SK-N-SH (cell line): ENCODE measurements around the gene LRRC58. TPM values are rescaled to one million over a fixed set of nuclear protein-coding genes. Genes with fewer than 3 reads are reported as not detected.

Experiments used
- CTCF ChIA-PET: fragments of 300-600, 350-600 bp; formaldehyde crosslinking; extraction: SDS; loops from one replicate; lab custom pipeline; 2021; lab: Yijun Ruan, JAX
- POLR2A ChIA-PET: fragments of 350-600 bp; sonication (Branson Sonifier 250); formaldehyde crosslinking; extraction: SDS; loops from one replicate; lab custom pipeline; 2020; ENCODE audit warnings: antibody characterized with exemption, inconsistent platforms; lab: Yijun Ruan, JAX
- DNase-seq: peaks from one replicate; pipeline ENCODE4 v3.0.0; 2012
- H2AFZ ChIP-seq: fragments of 200-600 bp; sonication (generic); 2 replicates; pipeline ENCODE4 v1.8.1; 2016; ENCODE audit warnings: antibody characterized with exemption, mild to moderate bottlenecking, low read depth
- H3F3A ChIP-seq: fragments of 200-600 bp; sonication (generic); replicated peaks from 2 replicates; pipeline ENCODE3; 2016; ENCODE audit warnings: antibody characterized with exemption, mild to moderate bottlenecking; ENCODE audit not compliant: insufficient read depth
- H3K27ac ChIP-seq, 2 experiments: fragments of 200-500 bp in 1 of 2; fragments of 200-600 bp in 1 of 2; sonication (Bioruptor generic) in 1 of 2; sonication (generic), shearing (Covaris generic) in 1 of 2; 2 replicates each; pipeline versions ENCODE4 v1.5.1 to v1.6.1; 2014 to 2016; ENCODE audit warnings: low read depth in 2 of 2, inconsistent platforms in 1 of 2, low read length in 1 of 2, mild to moderate bottlenecking in 1 of 2, mixed read lengths in 1 of 2
- H3K27me3 ChIP-seq: fragments of 200-600 bp; sonication (generic), shearing (Covaris generic); 2 replicates; pipeline ENCODE4 v1.6.1; 2016; ENCODE audit warnings: mixed run types; ENCODE audit not compliant: insufficient read depth
- H3K36me3 ChIP-seq, 2 experiments: fragments of 200-500 bp in 1 of 2; fragments of 200-600 bp in 1 of 2; sonication (Bioruptor generic) in 1 of 2; sonication (generic) in 1 of 2; replicated peaks in 1 of 2; 2 replicates each; pipeline versions ENCODE3 to v1.5.1; 2014 to 2016; ENCODE audit warnings: low read length in 1 of 2, mild to moderate bottlenecking in 1 of 2; ENCODE audit not compliant: insufficient read depth in 2 of 2, control insufficient read depth in 1 of 2
- H3K4me1 ChIP-seq, 2 experiments: fragments of 200-500 bp in 1 of 2; fragments of 200-600 bp in 1 of 2; sonication (Bioruptor generic) in 1 of 2; sonication (generic), shearing (Covaris generic) in 1 of 2; 2 replicates each; pipeline versions ENCODE4 v1.5.1 to v1.6.1; 2014 to 2016; ENCODE audit warnings: low read depth in 1 of 2, low read length in 1 of 2, mixed run types in 1 of 2; ENCODE audit not compliant: insufficient read depth in 2 of 2, control insufficient read depth in 1 of 2
- H3K4me2 ChIP-seq: fragments of 200-600 bp; sonication (generic), shearing (Covaris generic); 2 replicates; pipeline ENCODE4 v1.6.1; 2017; ENCODE audit warnings: mixed run types
- H3K4me3 ChIP-seq, 2 experiments: fragments of 200-500 bp in 1 of 2; fragments of 200-600 bp in 1 of 2; sonication (Bioruptor generic) in 1 of 2; sonication (generic), shearing (Covaris generic) in 1 of 2; 2 replicates each; pipeline versions ENCODE4 v1.5.1 to v1.8.1; 2014 to 2016; ENCODE audit warnings: low read depth in 2 of 2, inconsistent platforms in 1 of 2, low read length in 1 of 2, mild to moderate bottlenecking in 1 of 2, mixed read lengths in 1 of 2, moderate library complexity in 1 of 2
- H3K79me2 ChIP-seq: fragments of 200-600 bp; sonication (generic); 2 replicates; pipeline ENCODE4 v1.8.1; 2017; ENCODE audit warnings: mild to moderate bottlenecking; ENCODE audit not compliant: insufficient read depth
- H3K9ac ChIP-seq: fragments of 200-600 bp; sonication (generic); 2 replicates; pipeline ENCODE4 v1.6.1; 2017; ENCODE audit warnings: mixed run types
- H3K9me2 ChIP-seq: fragments of 200-600 bp; sonication (generic); 2 replicates; pipeline ENCODE4 v1.6.1; 2017; ENCODE audit warnings: mixed run types
- H3K9me3 ChIP-seq: fragments of 200-600 bp; sonication (generic); 2 replicates; pipeline ENCODE4 v1.6.1; 2017; ENCODE audit warnings: mixed run types, mild to moderate bottlenecking, moderate library complexity
- H4K20me1 ChIP-seq: fragments of 200-600 bp; sonication (generic); 2 replicates; pipeline ENCODE4 v1.6.1; 2017; ENCODE audit warnings: mild to moderate bottlenecking, mixed run types; ENCODE audit not compliant: insufficient read depth
- EP300 ChIP-seq, 2 experiments: IDR thresholded peaks; 2 replicates each; pipeline versions ENCODE4 v1.4.0 to v1.6.1; 2012; ENCODE audit warnings: borderline replicate concordance in 1 of 2, low read depth in 1 of 2, low read length in 1 of 2
- FOSL2 ChIP-seq: IDR thresholded peaks from 2 replicates; pipeline ENCODE4 v1.4.0; 2012; ENCODE audit warnings: low read depth, mild to moderate bottlenecking, moderate library complexity, borderline replicate concordance
- FOXJ3 ChIP-seq: sonication (generic); formaldehyde crosslinking; IDR thresholded peaks from 2 replicates; pipeline ENCODE4 v1.5.1; 2020; ENCODE audit warnings: mild to moderate bottlenecking, missing genetic modification reagents
- NRF1 ChIP-seq: IDR thresholded peaks from 2 replicates; pipeline ENCODE4 v1.6.1; 2012; ENCODE audit warnings: low read depth, mild to moderate bottlenecking, low read length
- RAD21 ChIP-seq: IDR thresholded peaks from 2 replicates; pipeline ENCODE4 v1.6.1; 2012; ENCODE audit warnings: mild to moderate bottlenecking, low read length
- RCOR1 ChIP-seq: fragments of 150-350 bp; IDR thresholded peaks from 2 replicates; pipeline ENCODE4 v1.6.1; 2017; ENCODE audit warnings: antibody characterized with exemption, low read length
- RXRA ChIP-seq: IDR thresholded peaks from 2 replicates; pipeline ENCODE4 v1.4.0; 2012; ENCODE audit warnings: low read depth, mild to moderate bottlenecking, borderline replicate concordance
- SIN3A ChIP-seq: IDR thresholded peaks from 2 replicates; pipeline ENCODE4 v1.6.1; 2012; ENCODE audit warnings: low read depth, mild to moderate bottlenecking, low read length, moderate library complexity, borderline replicate concordance
- TCF12 ChIP-seq: IDR thresholded peaks from 2 replicates; pipeline ENCODE4 v1.4.0; 2012
- YY1 ChIP-seq: IDR thresholded peaks from 2 replicates; pipeline ENCODE4 v1.4.0; 2012; ENCODE audit warnings: low read depth, mild to moderate bottlenecking
- WGBS: methylation state at CpG from one replicate; pipeline ENCODE4 v1.1.6; 2017; ENCODE audit warnings: low lambda C conversion rate; 5-methylcytosine and 5-hydroxymethylcytosine counted together
- polyA plus RNA-seq, 3 experiments: library from polyadenylated mRNA; depleted of rRNA; stranded (reverse); fragments of >200 nt; gene quantifications; 2 replicates each; pipeline ENCODE4 v1.2.3, GENCODE V29; 2012
- TF ChIP-seq, protein P1 (sequence below): IDR thresholded peaks from 2 replicates; pipeline ENCODE4 v1.4.0; 2012; ENCODE audit warnings: low read depth
- TF ChIP-seq, protein P2 (sequence below): fragments of 150-350 bp; IDR thresholded peaks from 2 replicates; pipeline ENCODE4 v1.6.1; 2016; ENCODE audit warnings: mild to moderate bottlenecking, low read depth, low read length
- TF ChIP-seq, protein P3 (sequence below): IDR thresholded peaks from 2 replicates; pipeline ENCODE4; 2012
- TF ChIP-seq, protein P4 (sequence below): IDR thresholded peaks from 2 replicates; pipeline ENCODE4 v1.6.1; 2012; ENCODE audit warnings: mild to moderate bottlenecking, low read depth, low read length, moderate library complexity

LRRC58 gene
- polyA plus RNA-seq, 1 of the 3 experiments (the other 2 are of a cell fraction), result 5.8 TPM

DNA sequence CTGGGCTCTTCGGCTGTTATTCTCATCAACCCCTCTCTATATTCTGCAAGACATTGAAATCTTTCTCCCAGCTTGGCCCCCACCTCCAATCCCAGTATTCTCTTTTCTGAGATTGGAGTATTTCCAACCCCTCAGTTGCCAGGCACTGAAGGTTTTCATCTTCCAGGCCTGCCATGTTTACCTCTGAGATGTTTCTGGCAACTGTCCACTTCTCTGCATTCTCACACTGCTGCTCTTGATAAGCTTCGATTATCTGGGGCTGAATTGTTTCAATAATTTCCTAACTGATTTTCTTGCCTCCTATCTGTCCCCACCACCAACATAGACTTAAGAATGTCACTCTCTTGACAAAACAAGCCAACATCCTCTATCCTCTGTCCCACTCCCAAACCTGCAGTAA, 62.7 kb downstream of the LRRC58 start:
- Histone ChIP-seq H3K4me2 (no peak overlapping the region), H3K27me3 (no peaks in the 10 kb centered on the region), H3K79me2 (no peaks in the 10 kb centered on the region), H4K20me1 (no peaks in the 10 kb centered on the region), H3K36me3 (no peaks in the 10 kb centered on the region), H3K9me2 (no peaks in the 10 kb centered on the region), H3F3A (no peaks in the 10 kb centered on the region), H3K4me3 (no peak overlapping the region), H3K9ac (no peak overlapping the region), H3K27ac (no peak overlapping the region), H3K4me1 (peaks cover 0 to 8% of the 10 kb centered on the region in 2 experiments; a peak in 1 of 4 replicates), H2AFZ (no peak overlapping the region), H3K9me3 (no peaks in the 10 kb centered on the region)
- WGBS, result 79% methylated on average over 2 of the region's 2 CpGs
- DNase-seq, result no peak
- POLR2A ChIA-PET, result no interaction called here
- no peak for TF ChIP-seq FOXJ3 (CRISPR knock-in tag)
- TF ChIP-seq SIN3A, result no peak
- TF ChIP-seq, protein P1, sequence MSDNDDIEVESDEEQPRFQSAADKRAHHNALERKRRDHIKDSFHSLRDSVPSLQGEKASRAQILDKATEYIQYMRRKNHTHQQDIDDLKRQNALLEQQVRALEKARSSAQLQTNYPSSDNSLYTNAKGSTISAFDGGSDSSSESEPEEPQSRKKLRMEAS, result no peak
- no peak for TF ChIP-seq TCF12
- TF ChIP-seq, protein P2, sequence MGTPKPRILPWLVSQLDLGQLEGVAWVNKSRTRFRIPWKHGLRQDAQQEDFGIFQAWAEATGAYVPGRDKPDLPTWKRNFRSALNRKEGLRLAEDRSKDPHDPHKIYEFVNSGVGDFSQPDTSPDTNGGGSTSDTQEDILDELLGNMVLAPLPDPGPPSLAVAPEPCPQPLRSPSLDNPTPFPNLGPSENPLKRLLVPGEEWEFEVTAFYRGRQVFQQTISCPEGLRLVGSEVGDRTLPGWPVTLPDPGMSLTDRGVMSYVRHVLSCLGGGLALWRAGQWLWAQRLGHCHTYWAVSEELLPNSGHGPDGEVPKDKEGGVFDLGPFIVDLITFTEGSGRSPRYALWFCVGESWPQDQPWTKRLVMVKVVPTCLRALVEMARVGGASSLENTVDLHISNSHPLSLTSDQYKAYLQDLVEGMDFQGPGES, result no peak
- no peak for TF ChIP-seq EP300 (IDR thresholded peaks at IDR 0.05; ENCODE audit: borderline replicate concordance in 1 of 2, low read depth in 1 of 2, low read length in 1 of 2)
- TF ChIP-seq FOSL2, result no peak
- TF ChIP-seq RAD21, result no peak
- TF ChIP-seq, protein P3, sequence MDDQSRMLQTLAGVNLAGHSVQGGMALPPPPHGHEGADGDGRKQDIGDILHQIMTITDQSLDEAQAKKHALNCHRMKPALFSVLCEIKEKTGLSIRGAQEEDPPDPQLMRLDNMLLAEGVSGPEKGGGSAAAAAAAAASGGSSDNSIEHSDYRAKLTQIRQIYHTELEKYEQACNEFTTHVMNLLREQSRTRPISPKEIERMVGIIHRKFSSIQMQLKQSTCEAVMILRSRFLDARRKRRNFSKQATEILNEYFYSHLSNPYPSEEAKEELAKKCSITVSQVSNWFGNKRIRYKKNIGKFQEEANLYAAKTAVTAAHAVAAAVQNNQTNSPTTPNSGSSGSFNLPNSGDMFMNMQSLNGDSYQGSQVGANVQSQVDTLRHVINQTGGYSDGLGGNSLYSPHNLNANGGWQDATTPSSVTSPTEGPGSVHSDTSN, result no peak
- TF ChIP-seq RCOR1, result no peak
- no peak for TF ChIP-seq YY1
- TF ChIP-seq, protein P4, sequence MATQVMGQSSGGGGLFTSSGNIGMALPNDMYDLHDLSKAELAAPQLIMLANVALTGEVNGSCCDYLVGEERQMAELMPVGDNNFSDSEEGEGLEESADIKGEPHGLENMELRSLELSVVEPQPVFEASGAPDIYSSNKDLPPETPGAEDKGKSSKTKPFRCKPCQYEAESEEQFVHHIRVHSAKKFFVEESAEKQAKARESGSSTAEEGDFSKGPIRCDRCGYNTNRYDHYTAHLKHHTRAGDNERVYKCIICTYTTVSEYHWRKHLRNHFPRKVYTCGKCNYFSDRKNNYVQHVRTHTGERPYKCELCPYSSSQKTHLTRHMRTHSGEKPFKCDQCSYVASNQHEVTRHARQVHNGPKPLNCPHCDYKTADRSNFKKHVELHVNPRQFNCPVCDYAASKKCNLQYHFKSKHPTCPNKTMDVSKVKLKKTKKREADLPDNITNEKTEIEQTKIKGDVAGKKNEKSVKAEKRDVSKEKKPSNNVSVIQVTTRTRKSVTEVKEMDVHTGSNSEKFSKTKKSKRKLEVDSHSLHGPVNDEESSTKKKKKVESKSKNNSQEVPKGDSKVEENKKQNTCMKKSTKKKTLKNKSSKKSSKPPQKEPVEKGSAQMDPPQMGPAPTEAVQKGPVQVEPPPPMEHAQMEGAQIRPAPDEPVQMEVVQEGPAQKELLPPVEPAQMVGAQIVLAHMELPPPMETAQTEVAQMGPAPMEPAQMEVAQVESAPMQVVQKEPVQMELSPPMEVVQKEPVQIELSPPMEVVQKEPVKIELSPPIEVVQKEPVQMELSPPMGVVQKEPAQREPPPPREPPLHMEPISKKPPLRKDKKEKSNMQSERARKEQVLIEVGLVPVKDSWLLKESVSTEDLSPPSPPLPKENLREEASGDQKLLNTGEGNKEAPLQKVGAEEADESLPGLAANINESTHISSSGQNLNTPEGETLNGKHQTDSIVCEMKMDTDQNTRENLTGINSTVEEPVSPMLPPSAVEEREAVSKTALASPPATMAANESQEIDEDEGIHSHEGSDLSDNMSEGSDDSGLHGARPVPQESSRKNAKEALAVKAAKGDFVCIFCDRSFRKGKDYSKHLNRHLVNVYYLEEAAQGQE, result no peak
- no peak for TF ChIP-seq RXRA
- TF ChIP-seq NRF1, result no peak
- CTCF ChIA-PET, result interaction anchor here (1.2 to 1.4 kb wide), 2 partner anchors 15 to 62 kb away, joined by 3 read pairs; no protein-coding TSS in a partner anchor
